Keratinocyte (primary cell): Measurements from ENCODE around the gene ARMH3.

ENCODE experiments used
- CTCF ChIP-seq, 3 experiments: IDR thresholded peaks in 1 of 3; conservative IDR thresholded peaks in 1 of 3; optimal IDR thresholded peaks in 1 of 3; 2 replicates in 2 of 3; 3 replicates in 1 of 3; pipeline versions ENCODE3 to v1.5.1; 2011; ENCODE audit warnings: low read length in 3 of 3, mild to moderate bottlenecking in 3 of 3, moderate library complexity in 2 of 3, control low read depth in 1 of 3, inconsistent platforms in 1 of 3; ENCODE audit not compliant: insufficient read depth in 2 of 3; ENCODE audit errors: extremely low read depth in 1 of 3
- EZH2 ChIP-seq: IDR thresholded peaks from one replicate; pipeline ENCODE4 v1.6.1; 2012; ENCODE audit warnings: inconsistent platforms, mild to moderate bottlenecking, low read length, moderate library complexity

GRCh38 chr10:101814466-101815071 lies 241.4 kb downstream of the ARMH3 start:
- TF ChIP-seq EZH2 = no peak
- no peak for TF ChIP-seq CTCF (optimal IDR thresholded peaks at IDR 0.05 in 1 of 3, IDR thresholded peaks at IDR 0.05 in 1 of 3, conservative IDR thresholded peaks at IDR 0.05 in 1 of 3; ENCODE audit: extremely low read depth in 1 of 3, insufficient read depth in 2 of 3, low read length in 3 of 3)
